GM23338 (cell line): Measurements from ENCODE around the gene FAM47E. TPM values are rescaled to one million over a fixed set of nuclear protein-coding genes. Genes with fewer than 3 reads are reported as not detected.

Source experiments
- CREB1 ChIP-seq: fragments of 250-450 bp; sonication (Bioruptor Pico); IDR thresholded peaks from 2 replicates; pipeline ENCODE4 v1.5.0; 2020; ENCODE audit warnings: low read depth, mild to moderate bottlenecking, moderate library complexity
- NANOG ChIP-seq: IDR thresholded peaks from 2 replicates; pipeline ENCODE4 v1.6.1; 2016; ENCODE audit warnings: antibody characterized with exemption, borderline replicate concordance
- POLR2AphosphoS5 ChIP-seq: IDR thresholded peaks from 2 replicates; pipeline ENCODE4 v1.6.1; 2016; ENCODE audit warnings: antibody characterized with exemption, low read depth
- STAT1 ChIP-seq: IDR thresholded peaks from one replicate; pipeline ENCODE4 v1.6.1; 2016; ENCODE audit warnings: antibody characterized with exemption; ENCODE audit not compliant: unreplicated experiment
- ZNF331 ChIP-seq: fragments of 250-450 bp; sonication (Bioruptor Pico); IDR thresholded peaks from 2 replicates; pipeline ENCODE4 v1.5.0; 2020; ENCODE audit warnings: low read depth, mild to moderate bottlenecking, moderate library complexity
- polyA plus RNA-seq: library from polyadenylated mRNA; unstranded; fragments of >200 nt; fragmentation: Nextera tagmentation; extraction: Ambion mirVana; gene quantifications from 2 replicates; pipeline ENCODE4 v1.2.1, GENCODE V29; 2016
- total RNA-seq: library from RNA; depleted of rRNA; stranded (reverse); fragments of >200 nt; shearing (Covaris generic); gene quantifications from 2 replicates; pipeline ENCODE4 v1.2.3, GENCODE V29; 2014
- TF ChIP-seq, protein P1 (sequence below): fragments of 250-450 bp; sonication (Bioruptor Pico); IDR thresholded peaks from 2 replicates; pipeline ENCODE4 v1.5.0; 2020; ENCODE audit warnings: mild to moderate bottlenecking, moderate library complexity
- TF ChIP-seq, protein P2 (sequence below), 2 experiments: fragments of 200-600 bp in 1 of 2; sonication (generic) in 1 of 2; conservative IDR thresholded peaks; 2 replicates each; pipeline versions ENCODE4 v1.5.1 to v1.6.1; 2016 to 2017; ENCODE audit warnings: antibody characterized with exemption in 2 of 2, low read depth in 2 of 2, mild to moderate bottlenecking in 2 of 2, moderate library complexity in 1 of 2

Gene FAM47E
- total and polyA plus RNA-seq, 2 experiments from 2014 or later = 0.66 to 2.3 TPM

DNA sequence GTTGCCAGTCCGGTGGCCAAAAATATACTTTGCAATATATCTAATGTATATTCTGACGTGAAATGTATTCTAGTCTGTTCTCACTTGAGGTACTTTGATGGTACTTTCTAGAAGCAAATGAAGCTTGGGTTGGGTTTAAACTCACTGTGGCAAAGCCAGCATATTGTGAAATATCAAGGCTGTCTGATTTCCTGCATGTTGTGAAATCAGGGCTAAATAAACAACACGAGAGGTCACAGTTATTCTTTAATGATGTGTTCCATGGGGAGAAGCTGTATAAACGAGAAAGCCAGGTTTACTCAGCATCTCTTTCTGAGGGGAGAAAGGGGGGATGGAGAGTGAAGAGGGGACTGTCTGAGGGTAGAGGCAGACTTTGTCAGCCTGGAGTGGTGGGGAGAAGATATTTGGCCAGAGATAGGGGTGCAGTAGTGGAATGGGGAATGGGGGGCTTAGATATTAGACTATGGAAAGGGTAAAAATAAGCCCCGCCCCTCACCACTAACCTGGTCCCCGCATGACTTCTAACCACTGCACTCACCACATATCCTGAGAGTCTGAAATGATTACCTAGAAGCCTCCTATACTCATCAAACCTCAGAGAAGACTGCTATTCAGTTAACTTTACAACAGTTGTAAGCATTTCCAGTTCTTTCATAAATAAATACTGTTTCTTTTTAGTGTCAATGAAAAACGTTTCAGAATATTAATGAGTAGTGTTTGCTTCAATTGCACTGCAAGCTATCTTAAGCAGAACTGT, 32.0 kb upstream of the FAM47E start (continued):
- TF ChIP-seq, protein P1, sequence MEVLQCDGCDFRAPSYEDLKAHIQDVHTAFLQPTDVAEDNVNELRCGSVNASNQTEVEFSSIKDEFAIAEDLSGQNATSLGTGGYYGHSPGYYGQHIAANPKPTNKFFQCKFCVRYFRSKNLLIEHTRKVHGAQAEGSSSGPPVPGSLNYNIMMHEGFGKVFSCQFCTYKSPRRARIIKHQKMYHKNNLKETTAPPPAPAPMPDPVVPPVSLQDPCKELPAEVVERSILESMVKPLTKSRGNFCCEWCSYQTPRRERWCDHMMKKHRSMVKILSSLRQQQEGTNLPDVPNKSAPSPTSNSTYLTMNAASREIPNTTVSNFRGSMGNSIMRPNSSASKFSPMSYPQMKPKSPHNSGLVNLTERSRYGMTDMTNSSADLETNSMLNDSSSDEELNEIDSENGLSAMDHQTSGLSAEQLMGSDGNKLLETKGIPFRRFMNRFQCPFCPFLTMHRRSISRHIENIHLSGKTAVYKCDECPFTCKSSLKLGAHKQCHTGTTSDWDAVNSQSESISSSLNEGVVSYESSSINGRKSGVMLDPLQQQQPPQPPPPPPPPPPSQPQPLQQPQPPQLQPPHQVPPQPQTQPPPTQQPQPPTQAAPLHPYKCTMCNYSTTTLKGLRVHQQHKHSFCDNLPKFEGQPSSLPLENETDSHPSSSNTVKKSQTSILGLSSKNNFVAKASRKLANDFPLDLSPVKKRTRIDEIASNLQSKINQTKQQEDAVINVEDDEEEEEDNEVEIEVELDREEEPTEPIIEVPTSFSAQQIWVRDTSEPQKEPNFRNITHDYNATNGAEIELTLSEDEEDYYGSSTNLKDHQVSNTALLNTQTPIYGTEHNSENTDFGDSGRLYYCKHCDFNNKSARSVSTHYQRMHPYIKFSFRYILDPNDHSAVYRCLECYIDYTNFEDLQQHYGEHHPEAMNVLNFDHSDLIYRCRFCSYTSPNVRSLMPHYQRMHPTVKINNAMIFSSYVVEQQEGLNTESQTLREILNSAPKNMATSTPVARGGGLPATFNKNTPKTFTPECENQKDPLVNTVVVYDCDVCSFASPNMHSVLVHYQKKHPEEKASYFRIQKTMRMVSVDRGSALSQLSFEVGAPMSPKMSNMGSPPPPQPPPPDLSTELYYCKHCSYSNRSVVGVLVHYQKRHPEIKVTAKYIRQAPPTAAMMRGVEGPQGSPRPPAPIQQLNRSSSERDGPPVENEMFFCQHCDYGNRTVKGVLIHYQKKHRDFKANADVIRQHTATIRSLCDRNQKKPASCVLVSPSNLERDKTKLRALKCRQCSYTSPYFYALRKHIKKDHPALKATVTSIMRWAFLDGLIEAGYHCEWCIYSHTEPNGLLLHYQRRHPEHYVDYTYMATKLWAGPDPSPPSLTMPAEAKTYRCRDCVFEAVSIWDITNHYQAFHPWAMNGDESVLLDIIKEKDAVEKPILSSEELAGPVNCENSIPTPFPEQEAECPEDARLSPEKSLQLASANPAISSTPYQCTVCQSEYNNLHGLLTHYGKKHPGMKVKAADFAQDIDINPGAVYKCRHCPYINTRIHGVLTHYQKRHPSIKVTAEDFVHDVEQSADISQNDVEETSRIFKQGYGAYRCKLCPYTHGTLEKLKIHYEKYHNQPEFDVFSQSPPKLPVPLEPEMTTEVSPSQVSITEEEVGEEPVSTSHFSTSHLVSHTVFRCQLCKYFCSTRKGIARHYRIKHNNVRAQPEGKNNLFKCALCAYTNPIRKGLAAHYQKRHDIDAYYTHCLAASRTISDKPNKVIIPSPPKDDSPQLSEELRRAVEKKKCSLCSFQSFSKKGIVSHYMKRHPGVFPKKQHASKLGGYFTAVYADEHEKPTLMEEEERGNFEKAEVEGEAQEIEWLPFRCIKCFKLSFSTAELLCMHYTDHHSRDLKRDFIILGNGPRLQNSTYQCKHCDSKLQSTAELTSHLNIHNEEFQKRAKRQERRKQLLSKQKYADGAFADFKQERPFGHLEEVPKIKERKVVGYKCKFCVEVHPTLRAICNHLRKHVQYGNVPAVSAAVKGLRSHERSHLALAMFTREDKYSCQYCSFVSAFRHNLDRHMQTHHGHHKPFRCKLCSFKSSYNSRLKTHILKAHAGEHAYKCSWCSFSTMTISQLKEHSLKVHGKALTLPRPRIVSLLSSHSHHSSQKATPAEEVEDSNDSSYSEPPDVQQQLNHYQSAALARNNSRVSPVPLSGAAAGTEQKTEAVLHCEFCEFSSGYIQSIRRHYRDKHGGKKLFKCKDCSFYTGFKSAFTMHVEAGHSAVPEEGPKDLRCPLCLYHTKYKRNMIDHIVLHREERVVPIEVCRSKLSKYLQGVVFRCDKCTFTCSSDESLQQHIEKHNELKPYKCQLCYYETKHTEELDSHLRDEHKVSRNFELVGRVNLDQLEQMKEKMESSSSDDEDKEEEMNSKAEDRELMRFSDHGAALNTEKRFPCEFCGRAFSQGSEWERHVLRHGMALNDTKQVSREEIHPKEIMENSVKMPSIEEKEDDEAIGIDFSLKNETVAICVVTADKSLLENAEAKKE (CRISPR knock-in tag) = no peak
- TF ChIP-seq CREB1 (CRISPR knock-in tag) = no peak
- TF ChIP-seq, protein P2, sequence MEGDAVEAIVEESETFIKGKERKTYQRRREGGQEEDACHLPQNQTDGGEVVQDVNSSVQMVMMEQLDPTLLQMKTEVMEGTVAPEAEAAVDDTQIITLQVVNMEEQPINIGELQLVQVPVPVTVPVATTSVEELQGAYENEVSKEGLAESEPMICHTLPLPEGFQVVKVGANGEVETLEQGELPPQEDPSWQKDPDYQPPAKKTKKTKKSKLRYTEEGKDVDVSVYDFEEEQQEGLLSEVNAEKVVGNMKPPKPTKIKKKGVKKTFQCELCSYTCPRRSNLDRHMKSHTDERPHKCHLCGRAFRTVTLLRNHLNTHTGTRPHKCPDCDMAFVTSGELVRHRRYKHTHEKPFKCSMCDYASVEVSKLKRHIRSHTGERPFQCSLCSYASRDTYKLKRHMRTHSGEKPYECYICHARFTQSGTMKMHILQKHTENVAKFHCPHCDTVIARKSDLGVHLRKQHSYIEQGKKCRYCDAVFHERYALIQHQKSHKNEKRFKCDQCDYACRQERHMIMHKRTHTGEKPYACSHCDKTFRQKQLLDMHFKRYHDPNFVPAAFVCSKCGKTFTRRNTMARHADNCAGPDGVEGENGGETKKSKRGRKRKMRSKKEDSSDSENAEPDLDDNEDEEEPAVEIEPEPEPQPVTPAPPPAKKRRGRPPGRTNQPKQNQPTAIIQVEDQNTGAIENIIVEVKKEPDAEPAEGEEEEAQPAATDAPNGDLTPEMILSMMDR (conservative IDR thresholded peaks at IDR 0.05; ENCODE audit: low read depth in 2 of 2) = no peak
- no peak for TF ChIP-seq STAT1
- no peak for TF ChIP-seq NANOG
- no peak for TF ChIP-seq POLR2AphosphoS5
- TF ChIP-seq ZNF331 (CRISPR knock-in tag) = no peak
